HG03103 (cell line): Measurements from ENCODE around the gene MRPL22.
"Not testable (repeated sequence)": the region's sequence is repeated elsewhere in the genome, so short reads cannot be mapped to it uniquely, and the experiment has no call there.

ENCODE experiments used
- ATAC-seq: cut with Tn5 transposase; IDR thresholded peaks from one replicate; pipeline ENCODE4 v1.9.1; 2021; ENCODE audit warnings: low read depth; ENCODE audit not compliant: unreplicated experiment

Gene MRPL22

GRCh38 chr5:154986151-154986550 is 45.3 kb downstream of the MRPL22 start:
- ATAC-seq = no peak

GRCh38 chr5:154989626-154990025 is 48.8 kb downstream of the MRPL22 start:
- ATAC-seq = no peak

- ATAC-seq = no peak
Observed at GRCh38 chr5:154993461-154993860, 52.6 kb downstream of the MRPL22 start.

- no peak for ATAC-seq
Observed at GRCh38 chr5:154995679-154996078, 54.8 kb downstream of the MRPL22 start.

- ATAC-seq = no peak
Observed at GRCh38 chr5:154997746-154998145, 56.9 kb downstream of the MRPL22 start.

- peak; percentile 71 for ATAC-seq
Observed at GRCh38 chr5:154999865-155000264, 59.0 kb downstream of the MRPL22 start.

- ATAC-seq = no peak
Observed at GRCh38 chr5:155001523-155001922, 60.6 kb downstream of the MRPL22 start.

- not testable (repeated sequence) for ATAC-seq
Observed at GRCh38 chr5:155002722-155003121, 61.8 kb downstream of the MRPL22 start.

- ATAC-seq = no peak
Observed at GRCh38 chr5:155004138-155004744, 63.4 kb downstream of the MRPL22 start.

GRCh38 chr5:155006265-155006664 is 65.4 kb downstream of the MRPL22 start:
- not testable (repeated sequence) for ATAC-seq

- ATAC-seq = no peak
Observed at GRCh38 chr5:155008669-155009068, 67.8 kb downstream of the MRPL22 start.

- ATAC-seq = no peak
Observed at GRCh38 chr5:155010881-155011280, 70.0 kb downstream of the MRPL22 start.

GRCh38 chr5:155013526-155013925 is 72.7 kb downstream of the MRPL22 start, which contains the start of gene KIF4B:
Gene KIF4B (plus strand): TSS chr5:155013755. CDS start chr5:155013860, 105 bp downstream.
- no peak for ATAC-seq

- ATAC-seq = no peak
Observed at GRCh38 chr5:155015239-155015638, 74.4 kb downstream of the MRPL22 start.

- peak; percentile 94 for ATAC-seq
Observed at GRCh38 chr5:155017610-155018009, 76.7 kb downstream of the MRPL22 start.
